MCF 10A (cell line): ENCODE results near the gene GRIK2. TPM values are rescaled to one million over a fixed set of nuclear protein-coding genes. Genes with fewer than 3 reads are reported as not detected.

ENCODE experiments used
- BruUV-seq: library from RNA; stranded (reverse); fragments of 400-500 nt; replicated peaks from 2 replicates; lab custom pipeline; 2021; lab: Mats Ljungman, UMichigan
- CTCF ChIA-PET: fragments of 300-600 bp; sonication (Branson Sonifier 250); formaldehyde crosslinking; extraction: SDS; loops from one replicate; lab custom pipeline; 2021; ENCODE audit warnings: antibody characterized with exemption, inconsistent platforms; lab: Yijun Ruan, JAX
- POLR2A ChIA-PET: fragments of 300-600, 350-650 bp; sonication (Branson Sonifier 250); formaldehyde crosslinking; extraction: SDS; loops from one replicate; lab custom pipeline; 2020; ENCODE audit warnings: antibody characterized with exemption, inconsistent platforms; lab: Yijun Ruan, JAX
- DNase-seq: peaks from one replicate; pipeline ENCODE4 v3.0.0-alpha.2; 2018; ENCODE audit not compliant: unreplicated experiment
- H3K27ac Mint-ChIP-seq: one replicate; pipeline ENCODE4 v1.8.0; 2022; ENCODE audit warnings: mild to moderate bottlenecking, low read depth, mixed read lengths; ENCODE audit not compliant: unreplicated experiment
- H3K27me3 Mint-ChIP-seq: one replicate; pipeline ENCODE4 v1.8.0; 2022; ENCODE audit warnings: mixed read lengths; ENCODE audit not compliant: insufficient read depth, unreplicated experiment
- H3K36me3 Mint-ChIP-seq: one replicate; pipeline ENCODE4 v1.8.0; 2022; ENCODE audit warnings: mild to moderate bottlenecking, moderate library complexity, mixed read lengths; ENCODE audit not compliant: insufficient read depth, unreplicated experiment
- H3K4me1 Mint-ChIP-seq: one replicate; pipeline ENCODE4 v1.8.0; 2022; ENCODE audit warnings: mixed read lengths; ENCODE audit not compliant: insufficient read depth, unreplicated experiment
- H3K4me3 Mint-ChIP-seq: one replicate; pipeline ENCODE4 v1.8.0; 2022; ENCODE audit warnings: mild to moderate bottlenecking, moderate library complexity, mixed read lengths; ENCODE audit not compliant: unreplicated experiment
- H3K9me3 Mint-ChIP-seq: one replicate; pipeline ENCODE4 v1.8.0; 2022; ENCODE audit warnings: mixed read lengths; ENCODE audit not compliant: unreplicated experiment
- CTCF ChIP-seq: fragments of 200-600 bp; IDR thresholded peaks from one replicate; pipeline ENCODE4 v1.8.0; 2022; ENCODE audit warnings: antibody characterized with exemption, mild to moderate bottlenecking; ENCODE audit not compliant: unreplicated experiment
- intact Hi-C: fragments of 100-400 bp; cut with micrococcal nuclease; formaldehyde crosslinking; loops from 2 replicates; pipeline ENCODE4 v1.14.1; 2022
- total RNA-seq: library from RNA; stranded (reverse); gene quantifications from 2 replicates; pipeline ENCODE4 v1.2.3, GENCODE V29; 2022

GRIK2 gene
- total RNA-seq, 1 experiment from 2014 or later = 0.89 TPM

- CTCF ChIA-PET = interaction anchor here (1.2 kb wide), 1 partner anchor 28 kb away, joined by 3 read pairs; no protein-coding TSS in a partner anchor
- no peaks in the 10 kb centered on the region for H3K9me3 Mint-ChIP-seq
- no peaks in the 10 kb centered on the region for H3K27me3 Mint-ChIP-seq
- no peak for TF ChIP-seq CTCF
- BruUV-seq = no TSS peak
- intact Hi-C loops = no loop called here
- H3K4me3 Mint-ChIP-seq = no peak overlapping the region
- DNase-seq = no peak
- no peak overlapping the region for H3K27ac Mint-ChIP-seq
- H3K4me1 Mint-ChIP-seq = no peaks in the 10 kb centered on the region
- no peaks in the 10 kb centered on the region for H3K36me3 Mint-ChIP-seq
- POLR2A ChIA-PET = no interaction called here
These were observed 28.7 kb downstream of the GRIK2 start for GRCh38 chr6:101422251-101422650.

GRCh38 chr6:101422811-101423210, 29.3 kb downstream of the GRIK2 start:
- Mint-ChIP-seq H3K4me1 (no peaks in the 10 kb centered on the region), H3K27me3 (no peaks in the 10 kb centered on the region), H3K27ac (no peak overlapping the region), H3K4me3 (no peak overlapping the region), H3K9me3 (no peaks in the 10 kb centered on the region), H3K36me3 (no peaks in the 10 kb centered on the region)
- ChIA-PET POLR2A (no interaction called here), CTCF (interaction anchor here (1.2 kb wide), 1 partner anchor 28 kb away, joined by 3 read pairs; no protein-coding TSS in a partner anchor)
- intact Hi-C loops = no loop called here
- TF ChIP-seq CTCF = no peak
- no TSS peak for BruUV-seq
- no peak for DNase-seq

- Mint-ChIP-seq H3K27me3 (no peaks in the 10 kb centered on the region), H3K4me3 (no peak overlapping the region), H3K9me3 (no peaks in the 10 kb centered on the region), H3K4me1 (no peaks in the 10 kb centered on the region), H3K27ac (no peak overlapping the region), H3K36me3 (no peaks in the 10 kb centered on the region)
- intact Hi-C loops = no loop called here
- DNase-seq = no peak
- ChIA-PET POLR2A (no interaction called here), CTCF (no interaction called here)
- no peak for TF ChIP-seq CTCF
- no TSS peak for BruUV-seq
These were observed 35.8 kb downstream of the GRIK2 start for GRCh38 chr6:101429270-101429669.

- H3K36me3 Mint-ChIP-seq = no peaks in the 10 kb centered on the region
- no peaks in the 10 kb centered on the region for H3K27me3 Mint-ChIP-seq
- DNase-seq = no peak
- no peaks in the 10 kb centered on the region for H3K4me1 Mint-ChIP-seq
- ChIA-PET POLR2A (no interaction called here), CTCF (no interaction called here)
- H3K27ac Mint-ChIP-seq = no peak overlapping the region
- H3K4me3 Mint-ChIP-seq = no peak overlapping the region
- TF ChIP-seq CTCF = no peak
- no peaks in the 10 kb centered on the region for H3K9me3 Mint-ChIP-seq
- intact Hi-C loops = no loop called here
- BruUV-seq = no TSS peak
These were observed 36.3 kb downstream of the GRIK2 start for GRCh38 chr6:101429845-101430244.
